ENCODE data around the gene PARP3. TPM values are rescaled to one million over a fixed set of nuclear protein-coding genes. Genes with fewer than 3 reads are reported as not detected.

The PARP3 gene
- total and polyA plus RNA-seq, 10 donors: 8.2 to 34.2 (median 24.7) TPM

GRCh38 chr3:51969841-51970240 lies 27.7 kb downstream of the PARP3 start:
- H3K4me3 ChIP-seq: no peak overlapping the region
- WGBS, 5 donors: 77 to 89% (median 84%) methylated on average over 4 of the region's 4 CpGs
- no peaks in the 10 kb centered on the region for H3K9me3 ChIP-seq
- peaks cover 17 to 87% (median 54%) of the 10 kb centered on the region in 6 donors for H3K4me1 ChIP-seq
- TF ChIP-seq, protein P1, sequence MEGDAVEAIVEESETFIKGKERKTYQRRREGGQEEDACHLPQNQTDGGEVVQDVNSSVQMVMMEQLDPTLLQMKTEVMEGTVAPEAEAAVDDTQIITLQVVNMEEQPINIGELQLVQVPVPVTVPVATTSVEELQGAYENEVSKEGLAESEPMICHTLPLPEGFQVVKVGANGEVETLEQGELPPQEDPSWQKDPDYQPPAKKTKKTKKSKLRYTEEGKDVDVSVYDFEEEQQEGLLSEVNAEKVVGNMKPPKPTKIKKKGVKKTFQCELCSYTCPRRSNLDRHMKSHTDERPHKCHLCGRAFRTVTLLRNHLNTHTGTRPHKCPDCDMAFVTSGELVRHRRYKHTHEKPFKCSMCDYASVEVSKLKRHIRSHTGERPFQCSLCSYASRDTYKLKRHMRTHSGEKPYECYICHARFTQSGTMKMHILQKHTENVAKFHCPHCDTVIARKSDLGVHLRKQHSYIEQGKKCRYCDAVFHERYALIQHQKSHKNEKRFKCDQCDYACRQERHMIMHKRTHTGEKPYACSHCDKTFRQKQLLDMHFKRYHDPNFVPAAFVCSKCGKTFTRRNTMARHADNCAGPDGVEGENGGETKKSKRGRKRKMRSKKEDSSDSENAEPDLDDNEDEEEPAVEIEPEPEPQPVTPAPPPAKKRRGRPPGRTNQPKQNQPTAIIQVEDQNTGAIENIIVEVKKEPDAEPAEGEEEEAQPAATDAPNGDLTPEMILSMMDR (IDR thresholded peaks at IDR 0.05 in 8 of 11, conservative IDR thresholded peaks at IDR 0.05 in 3 of 11): no peak
- no peak for TF ChIP-seq POLR2AphosphoS5 (IDR thresholded peaks at IDR 0.05)
- no peak for TF ChIP-seq POLR2A (IDR thresholded peaks at IDR 0.05)
- no peak for DNase-seq
- intact Hi-C loops (cut with DNase I; ENCODE audit: low total_unique reads): no loop called here
- no peak overlapping the region for H3K27ac ChIP-seq
- peaks cover 0 to 18% (median 0%) of the 10 kb centered on the region in 7 donors for H3K27me3 ChIP-seq (replicated peaks in 1 of 7)
- peaks cover 0 to 10% (median 0%) of the 10 kb centered on the region in 6 donors for H3K36me3 ChIP-seq

DNA sequence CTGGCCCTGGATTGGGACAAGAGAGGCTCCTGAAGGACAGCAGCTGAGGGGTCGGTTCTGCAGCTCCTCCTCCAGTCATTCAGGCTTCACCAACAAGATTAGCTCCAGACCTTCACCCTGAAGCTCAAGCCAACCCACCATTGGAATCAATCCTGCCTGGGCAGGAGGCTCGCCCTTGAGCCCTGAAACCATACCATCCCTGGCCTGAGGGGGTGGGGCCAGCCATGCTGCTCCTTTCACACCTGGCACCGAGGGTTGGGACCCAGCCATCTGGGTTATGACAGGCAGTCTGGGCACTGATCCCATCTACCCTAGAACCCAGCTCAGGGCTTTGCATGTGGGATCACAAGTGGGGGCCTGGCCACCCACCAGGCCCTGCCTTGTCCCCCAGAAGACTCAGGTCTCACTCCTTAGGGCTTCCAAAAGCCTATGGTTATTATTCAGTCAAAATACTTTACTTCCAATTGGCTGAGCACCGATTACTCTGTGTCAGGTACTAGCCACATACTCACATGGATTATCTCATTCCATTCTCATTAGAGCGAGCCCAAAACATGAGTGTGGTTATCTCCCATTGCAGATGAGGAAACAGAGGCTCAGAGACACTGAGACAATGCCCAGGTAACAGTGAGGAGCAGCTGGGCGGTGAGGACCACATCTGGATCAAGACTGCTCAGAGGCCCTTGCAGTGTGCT lies 28.6 kb downstream of the PARP3 start:
- no peak for DNase-seq
- Histone ChIP-seq H3K4me1 (peaks cover 20 to 92% (median 61%) of the 10 kb centered on the region in 6 donors), H3K9me3 (no peaks in the 10 kb centered on the region), H3K27me3 (replicated peaks in 1 of 7) (peaks cover 0 to 18% (median 0%) of the 10 kb centered on the region in 7 donors), H3K36me3 (peaks cover 0 to 10% (median 0%) of the 10 kb centered on the region in 6 donors), H3K27ac (no peak overlapping the region), H3K4me3 (no peak overlapping the region)
- 84 to 92% (median 90%) methylated on average over 4 to 6 of the region's 6 CpGs for WGBS, 5 donors
- intact Hi-C loops (cut with DNase I; ENCODE audit: low total_unique reads): no loop called here
- no peak for TF ChIP-seq POLR2A (IDR thresholded peaks at IDR 0.05)
- TF ChIP-seq POLR2AphosphoS5 (IDR thresholded peaks at IDR 0.05): no peak
- TF ChIP-seq, protein P1 (IDR thresholded peaks at IDR 0.05 in 8 of 11, conservative IDR thresholded peaks at IDR 0.05 in 3 of 11): no peak

DNA sequence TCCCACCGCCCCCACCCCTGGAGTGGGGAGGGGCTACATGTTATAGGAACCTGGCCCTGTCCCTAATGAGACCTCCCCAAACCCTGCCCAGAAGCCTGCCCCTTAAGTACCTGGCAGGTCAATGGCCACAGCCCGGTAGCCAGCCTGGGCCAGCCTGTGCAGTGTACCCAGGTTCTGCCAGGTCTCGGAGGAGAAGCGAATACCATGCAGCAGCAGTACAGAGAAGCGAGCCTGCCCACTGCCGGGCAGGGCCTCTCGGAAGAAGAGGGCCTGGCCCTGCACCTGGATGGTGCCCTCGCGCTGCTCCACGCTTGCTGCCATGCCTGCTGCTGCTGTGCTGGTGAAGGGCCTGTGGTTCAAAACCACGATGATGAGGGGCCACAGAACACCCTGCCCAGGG lies 29.2 kb downstream of the PARP3 start:
- H3K9me3 ChIP-seq: no peaks in the 10 kb centered on the region
- peaks cover 26 to 92% (median 62%) of the 10 kb centered on the region in 6 donors for H3K4me1 ChIP-seq
- H3K27ac ChIP-seq: peak overlapping the region in 1 of 8 donors; percentile 5
- H3K4me3 ChIP-seq: no peak overlapping the region
- H3K27me3 ChIP-seq (replicated peaks in 1 of 7): peaks cover 0 to 18% (median 0%) of the 10 kb centered on the region in 7 donors
- H3K36me3 ChIP-seq: peaks cover 0 to 10% (median 0%) of the 10 kb centered on the region in 6 donors
- TF ChIP-seq POLR2AphosphoS5 (IDR thresholded peaks at IDR 0.05) (no peak), POLR2A (IDR thresholded peaks at IDR 0.05) (no peak)
- TF ChIP-seq, protein P1 (IDR thresholded peaks at IDR 0.05 in 8 of 11, conservative IDR thresholded peaks at IDR 0.05 in 3 of 11): no peak
- DNase-seq: no peak
- WGBS, 5 donors: 73 to 95% (median 92%) methylated on average over 3 to 11 of the region's 11 CpGs
- intact Hi-C loops (cut with DNase I; ENCODE audit: low total_unique reads): no loop called here

DNA sequence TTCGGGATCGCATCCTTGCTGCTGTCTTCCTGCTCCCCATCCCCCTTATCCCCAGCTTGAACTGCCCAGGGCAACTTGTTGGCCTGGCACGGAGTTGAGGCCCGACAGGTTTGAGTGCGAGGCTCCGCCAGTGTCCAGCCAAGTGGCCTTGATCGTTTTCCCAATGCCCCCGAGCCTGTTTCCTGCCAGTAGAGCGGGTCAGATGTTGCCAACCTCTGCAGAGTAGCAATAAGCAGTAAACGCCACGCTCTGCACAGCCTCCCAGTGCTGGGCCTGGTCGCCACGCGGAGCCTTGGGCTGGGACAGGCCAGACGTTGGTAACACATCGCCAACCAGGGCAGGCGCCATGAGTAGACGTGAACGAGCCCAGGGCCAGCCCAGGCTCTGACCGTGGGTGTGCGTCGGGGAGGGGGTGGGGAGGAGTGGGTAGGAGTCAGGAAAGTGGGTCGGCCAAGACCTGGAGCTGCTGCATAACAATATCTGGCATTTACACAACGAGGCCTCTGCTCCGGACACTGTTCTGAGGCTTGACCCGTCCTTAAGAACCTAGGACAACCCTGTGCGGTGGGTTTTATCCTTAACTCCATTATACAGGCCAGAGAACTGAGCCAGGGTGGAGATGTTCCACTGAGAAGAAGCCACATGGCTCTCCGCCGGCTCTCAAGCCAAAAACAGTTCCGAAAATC lies 32.3 kb downstream of the PARP3 start:
- Histone ChIP-seq H3K36me3 (peaks cover 0 to 10% (median 0%) of the 10 kb centered on the region in 6 donors), H3K27ac (peak overlapping the region; percentile 84 to 95 (median 92)), H3K27me3 (replicated peaks in 1 of 7) (no peaks in the 10 kb centered on the region), H3K4me1 (peaks cover 27 to 79% (median 52%) of the 10 kb centered on the region in 6 donors), H3K9me3 (no peaks in the 10 kb centered on the region), H3K4me3 (peak overlapping the region; percentile 70 to 93 (median 74))
- intact Hi-C loops (cut with DNase I; ENCODE audit: low total_unique reads): no loop called here
- TF ChIP-seq, protein P1 (IDR thresholded peaks at IDR 0.05 in 8 of 11, conservative IDR thresholded peaks at IDR 0.05 in 3 of 11): peak in 6 of 11 experiments; percentile 16 to 76 (median 60)
- TF ChIP-seq POLR2AphosphoS5 (IDR thresholded peaks at IDR 0.05): no peak
- no peak for TF ChIP-seq POLR2A (IDR thresholded peaks at IDR 0.05)
- WGBS, 5 donors: 15 to 23% (median 18%) methylated on average over 22 to 30 of the region's 30 CpGs
- peak; percentile 91 for DNase-seq
